Mucosa of stomach (tissue), 1 donor: ENCODE measurements around the gene CCNQ.

Experiments used
- H3K27me3 ChIP-seq: one replicate; pipeline ENCODE4 v1.7.0; 2013; ENCODE audit warnings: mild to moderate bottlenecking, low read length; ENCODE audit not compliant: control insufficient read depth, insufficient read depth
- H3K36me3 ChIP-seq: one replicate; pipeline ENCODE4 v1.7.0; 2013; ENCODE audit warnings: low read length; ENCODE audit not compliant: control insufficient read depth, insufficient read depth
- H3K4me1 ChIP-seq: one replicate; pipeline ENCODE4 v1.7.0; 2013; ENCODE audit warnings: mild to moderate bottlenecking, low read length; ENCODE audit not compliant: control insufficient read depth, insufficient read depth
- H3K4me3 ChIP-seq: one replicate; pipeline ENCODE4 v1.7.0; 2013; ENCODE audit warnings: low read length
- H3K9ac ChIP-seq: one replicate; pipeline ENCODE4 v1.7.0; 2013; ENCODE audit warnings: mild to moderate bottlenecking, low read length, moderate library complexity
- H3K9me3 ChIP-seq: one replicate; pipeline ENCODE4 v1.7.0; 2013; ENCODE audit warnings: mild to moderate bottlenecking, low read length, moderate library complexity; ENCODE audit not compliant: control insufficient read depth
- donor health status: Pancreatic carcinoma.

Gene CCNQ

DNA sequence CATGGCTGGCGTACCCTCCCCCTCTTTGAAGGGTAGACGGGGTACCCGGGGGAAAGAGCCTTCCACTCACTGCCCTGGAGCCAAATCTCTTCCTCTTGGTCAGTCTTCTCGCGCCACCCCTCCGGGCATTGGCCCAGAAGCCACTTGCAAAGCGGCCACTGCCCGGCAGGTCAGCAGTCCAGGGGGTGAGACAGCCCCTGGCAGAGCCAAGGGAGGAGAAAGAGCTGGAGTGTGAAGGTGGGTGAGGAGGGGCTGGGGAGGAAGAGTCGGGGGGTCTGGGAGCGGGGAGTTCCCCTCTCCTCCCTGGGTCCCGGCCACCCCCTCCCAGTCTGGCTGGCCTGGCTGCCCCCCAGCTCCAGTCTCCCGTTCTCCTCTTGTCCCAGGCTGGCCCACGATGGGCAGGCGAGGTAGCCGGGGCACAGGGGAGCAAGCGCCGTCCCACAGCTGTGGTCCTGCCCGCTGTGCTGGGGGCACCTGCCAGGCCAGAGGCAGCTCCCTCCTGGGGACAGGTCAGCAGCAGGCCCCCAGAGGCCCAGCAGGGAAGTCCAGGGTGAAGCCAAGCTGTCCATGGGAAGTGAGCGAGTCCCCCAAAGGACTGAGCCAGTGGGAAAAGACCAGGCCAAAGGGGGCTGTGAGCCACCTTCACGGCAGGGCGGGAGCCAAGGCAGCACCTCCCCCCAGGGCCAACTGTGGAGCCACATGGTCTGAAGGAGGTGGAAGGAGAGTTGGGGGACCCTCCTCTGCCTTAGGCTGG is 26.5 kb upstream of the CCNQ start:
- H3K9ac ChIP-seq: no peak overlapping the region
- no peak overlapping the region for H3K4me3 ChIP-seq
- H3K9me3 ChIP-seq: no peaks in the 10 kb centered on the region
- no peaks in the 10 kb centered on the region for H3K27me3 ChIP-seq
- H3K4me1 ChIP-seq: no peaks in the 10 kb centered on the region
- H3K36me3 ChIP-seq: no peaks in the 10 kb centered on the region

DNA sequence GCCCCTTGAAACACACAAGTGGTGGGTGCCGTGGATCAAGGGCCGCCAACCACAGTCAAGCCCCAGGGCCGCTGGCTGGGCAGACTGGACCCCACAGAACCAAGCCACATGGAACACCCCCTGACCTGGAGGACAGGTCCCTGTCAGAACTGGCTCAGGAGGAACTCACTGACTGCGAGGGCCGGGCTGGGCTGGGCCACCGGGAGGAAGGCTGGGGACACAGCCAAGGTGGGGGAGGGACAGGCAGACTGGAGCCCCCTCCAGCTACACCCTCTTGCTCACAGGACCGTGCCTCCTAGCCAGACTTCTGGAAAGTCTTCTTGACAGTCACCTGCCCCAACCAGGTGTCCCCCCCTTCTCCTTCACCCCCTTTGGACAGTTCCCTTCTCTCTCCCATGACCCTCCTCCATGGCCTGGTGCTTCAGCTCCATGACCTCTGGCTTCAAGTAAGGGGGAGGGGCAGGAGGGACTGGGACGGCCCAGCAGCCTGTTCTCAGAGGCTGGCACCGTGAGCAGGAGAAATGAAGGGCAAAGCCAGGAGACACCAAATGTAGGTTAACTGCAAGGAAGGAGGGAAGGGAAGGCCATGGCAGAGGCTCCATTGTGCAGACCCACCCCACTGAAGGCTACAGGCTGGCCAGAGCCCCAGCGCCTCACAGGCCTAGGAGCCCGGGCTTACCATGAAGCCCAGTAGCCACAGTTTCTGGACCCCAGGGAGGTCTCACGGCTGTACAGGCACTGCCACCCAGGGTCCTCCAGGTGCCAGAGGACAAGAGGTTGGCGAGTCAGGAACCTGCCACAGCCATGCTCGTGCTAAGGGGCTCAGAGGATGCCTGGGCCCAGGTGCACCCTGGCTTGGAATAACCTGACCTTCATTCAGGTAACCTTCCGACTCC is 25.5 kb upstream of the CCNQ start:
- H3K36me3 ChIP-seq: no peaks in the 10 kb centered on the region
- no peaks in the 10 kb centered on the region for H3K4me1 ChIP-seq
- H3K9me3 ChIP-seq: no peaks in the 10 kb centered on the region
- no peaks in the 10 kb centered on the region for H3K27me3 ChIP-seq
- H3K4me3 ChIP-seq: no peak overlapping the region
- H3K9ac ChIP-seq: no peak overlapping the region

DNA sequence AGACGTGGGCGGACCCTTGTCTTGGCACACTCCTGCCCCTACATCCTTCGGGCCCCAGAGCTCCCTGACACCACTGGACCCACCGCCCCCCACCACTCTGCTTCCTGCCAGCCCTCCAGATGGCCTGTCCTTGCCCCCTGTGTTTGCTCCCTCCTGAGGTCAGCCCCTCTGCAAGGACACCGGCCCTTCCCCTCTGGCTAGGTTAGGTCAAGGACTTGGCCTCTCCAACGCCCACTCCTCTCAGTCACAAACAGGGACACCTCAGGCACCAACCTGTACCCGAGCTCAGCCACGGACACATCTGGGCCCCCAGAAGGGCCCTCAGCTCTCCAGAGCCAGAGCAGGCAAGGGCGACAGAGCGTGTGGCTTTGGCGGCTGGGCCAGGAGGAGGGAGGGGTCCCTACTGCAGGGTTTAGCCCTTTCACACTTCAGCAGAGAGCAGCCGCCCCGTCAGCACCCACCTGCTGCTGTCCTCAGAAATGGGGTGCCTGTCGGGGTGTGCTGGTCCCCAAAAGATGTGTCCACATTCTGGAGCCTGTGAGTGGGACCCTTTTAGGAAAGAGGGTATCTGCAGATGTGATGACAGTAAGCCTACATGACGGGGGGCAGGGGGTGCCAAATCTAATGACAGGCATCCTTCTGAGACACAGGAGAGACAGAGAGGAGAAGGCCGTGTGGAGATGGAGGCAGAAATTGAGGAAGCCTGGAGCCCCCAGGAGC is 24.5 kb upstream of the CCNQ start:
- Histone ChIP-seq H3K9ac (no peak overlapping the region), H3K27me3 (no peaks in the 10 kb centered on the region), H3K36me3 (no peaks in the 10 kb centered on the region), H3K4me3 (no peak overlapping the region), H3K9me3 (no peaks in the 10 kb centered on the region), H3K4me1 (no peaks in the 10 kb centered on the region)

DNA sequence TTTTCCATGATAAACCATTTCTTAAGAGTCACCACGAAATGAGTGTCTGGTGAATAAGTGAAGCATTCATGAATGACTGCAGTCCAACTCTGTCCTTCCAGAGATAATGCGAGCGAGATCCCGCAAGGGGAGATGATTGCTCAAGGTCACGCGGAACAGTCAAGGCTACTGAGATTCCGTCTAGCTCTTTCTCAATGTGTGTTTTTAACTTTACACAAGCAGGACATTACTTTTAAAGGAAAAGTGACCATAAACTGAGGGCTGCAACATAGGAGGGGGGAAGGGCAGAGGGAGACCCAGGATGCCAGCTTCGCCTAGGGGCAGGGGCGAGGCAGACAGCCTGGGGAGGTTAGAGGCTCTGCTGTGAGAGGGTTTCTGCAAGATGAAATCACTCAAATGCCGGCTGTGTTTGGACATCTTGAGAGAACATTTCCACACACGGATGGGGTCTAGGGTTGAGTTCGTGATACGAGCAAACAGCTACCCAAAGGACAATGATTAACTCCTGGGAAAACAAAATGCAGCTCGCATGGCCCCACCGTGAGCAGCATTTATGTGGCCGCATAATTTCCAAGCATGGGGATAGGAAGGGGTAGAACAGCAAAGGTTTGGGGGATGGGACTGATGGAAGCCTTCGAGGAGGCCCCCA is 23.8 kb upstream of the CCNQ start:
- Histone ChIP-seq H3K4me1 (no peaks in the 10 kb centered on the region), H3K4me3 (no peak overlapping the region), H3K9me3 (no peaks in the 10 kb centered on the region), H3K36me3 (no peaks in the 10 kb centered on the region), H3K9ac (no peak overlapping the region), H3K27me3 (no peaks in the 10 kb centered on the region)

DNA sequence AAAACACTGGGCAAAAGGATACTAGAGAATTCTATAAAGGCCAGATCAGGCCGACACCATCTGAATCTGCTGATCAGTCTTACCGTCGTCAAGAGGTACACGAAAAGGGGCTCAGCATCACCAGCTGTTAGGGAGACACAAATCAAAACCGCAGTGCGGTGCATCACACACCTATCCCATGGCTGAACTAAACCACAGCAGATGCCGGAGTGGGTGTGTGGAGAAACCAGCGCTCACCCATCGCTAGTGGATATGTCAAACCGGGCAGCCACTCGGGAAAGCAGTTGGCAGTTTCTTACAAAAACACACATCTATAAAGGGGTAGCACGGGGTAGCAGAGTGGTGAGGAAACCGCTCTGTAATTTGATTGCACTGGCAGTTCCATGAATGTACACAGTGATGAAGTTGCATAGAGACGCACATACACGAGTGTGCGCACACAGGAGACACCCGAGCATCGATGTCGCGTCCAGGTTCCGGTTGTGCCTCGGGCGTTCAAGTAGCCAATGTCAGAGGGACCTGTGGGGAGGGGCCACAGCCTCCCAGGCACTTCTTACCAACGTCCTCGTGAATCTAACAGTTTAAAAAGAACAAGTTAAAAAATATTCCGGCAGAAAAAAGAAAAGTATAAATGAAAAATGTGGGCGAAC is 23.1 kb upstream of the CCNQ start:
- Histone ChIP-seq H3K36me3 (no peaks in the 10 kb centered on the region), H3K4me3 (no peak overlapping the region), H3K27me3 (no peaks in the 10 kb centered on the region), H3K4me1 (no peaks in the 10 kb centered on the region), H3K9ac (no peak overlapping the region), H3K9me3 (no peaks in the 10 kb centered on the region)

DNA sequence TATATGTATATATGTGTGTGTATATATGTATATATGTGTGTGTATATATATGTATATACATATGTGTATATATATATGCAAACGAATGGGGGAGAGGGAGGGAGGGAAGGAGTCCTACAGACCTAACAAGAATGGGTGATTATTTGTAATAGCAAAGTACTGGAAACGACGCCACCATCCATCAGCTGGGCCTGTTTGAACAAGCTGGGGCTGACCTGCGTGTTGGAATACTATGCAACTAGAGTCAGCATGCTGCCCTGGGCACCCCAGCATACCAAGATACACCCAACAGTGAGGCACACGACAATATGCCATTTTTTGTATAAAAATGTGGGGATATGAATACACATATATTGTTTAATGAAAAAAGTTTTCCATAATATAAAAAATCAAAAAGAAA is 21.6 kb upstream of the CCNQ start:
- no peaks in the 10 kb centered on the region for H3K4me1 ChIP-seq
- no peaks in the 10 kb centered on the region for H3K27me3 ChIP-seq
- no peaks in the 10 kb centered on the region for H3K36me3 ChIP-seq
- no peaks in the 10 kb centered on the region for H3K9me3 ChIP-seq
- H3K9ac ChIP-seq: no peak overlapping the region
- no peak overlapping the region for H3K4me3 ChIP-seq

DNA sequence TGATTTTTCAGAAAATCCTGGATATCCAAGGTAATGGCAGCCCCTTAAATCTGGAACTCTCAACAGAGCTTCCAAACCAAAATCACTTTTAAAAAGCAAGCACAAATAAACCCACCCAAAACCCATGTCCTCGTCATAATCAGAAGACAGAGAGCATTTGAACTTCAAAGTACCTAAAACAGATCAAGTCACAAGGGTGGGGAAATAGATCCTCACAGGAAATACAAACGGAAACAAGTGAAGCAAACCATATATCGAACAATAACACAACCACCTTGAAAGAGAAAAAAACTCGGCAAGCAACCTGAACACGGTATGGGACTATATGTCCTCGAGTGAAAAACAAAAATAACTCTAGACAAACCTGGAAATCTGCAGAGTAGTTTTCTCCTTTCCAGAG is 15.9 kb upstream of the CCNQ start:
- Histone ChIP-seq H3K4me1 (peaks cover under 1% of the 10 kb centered on the region), H3K9me3 (no peaks in the 10 kb centered on the region), H3K27me3 (no peaks in the 10 kb centered on the region), H3K9ac (no peak overlapping the region), H3K4me3 (no peak overlapping the region), H3K36me3 (no peaks in the 10 kb centered on the region)

DNA sequence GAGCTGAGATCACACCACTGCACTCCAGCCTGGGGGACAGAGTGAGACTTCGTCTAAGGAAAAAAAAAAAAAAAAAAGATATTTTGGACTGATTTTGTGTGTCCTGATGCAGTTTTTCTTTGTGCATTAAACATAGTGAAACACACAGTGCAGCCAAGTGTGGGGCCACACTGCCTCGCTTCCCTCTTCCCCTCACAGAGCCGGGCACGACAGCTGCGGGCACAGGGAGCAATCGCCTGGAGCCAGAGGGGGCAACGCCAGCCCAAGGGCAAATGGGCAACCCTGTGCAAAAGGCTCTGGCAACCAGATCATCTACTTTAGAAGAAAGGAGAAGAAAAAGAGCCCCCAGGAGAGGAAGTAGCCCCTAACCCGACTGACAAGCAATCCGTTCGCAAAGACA is 13.5 kb upstream of the CCNQ start:
- Histone ChIP-seq H3K27me3 (no peaks in the 10 kb centered on the region), H3K4me3 (no peak overlapping the region), H3K4me1 (peaks cover 4% of the 10 kb centered on the region), H3K9me3 (no peaks in the 10 kb centered on the region), H3K36me3 (no peaks in the 10 kb centered on the region), H3K9ac (no peak overlapping the region)

DNA sequence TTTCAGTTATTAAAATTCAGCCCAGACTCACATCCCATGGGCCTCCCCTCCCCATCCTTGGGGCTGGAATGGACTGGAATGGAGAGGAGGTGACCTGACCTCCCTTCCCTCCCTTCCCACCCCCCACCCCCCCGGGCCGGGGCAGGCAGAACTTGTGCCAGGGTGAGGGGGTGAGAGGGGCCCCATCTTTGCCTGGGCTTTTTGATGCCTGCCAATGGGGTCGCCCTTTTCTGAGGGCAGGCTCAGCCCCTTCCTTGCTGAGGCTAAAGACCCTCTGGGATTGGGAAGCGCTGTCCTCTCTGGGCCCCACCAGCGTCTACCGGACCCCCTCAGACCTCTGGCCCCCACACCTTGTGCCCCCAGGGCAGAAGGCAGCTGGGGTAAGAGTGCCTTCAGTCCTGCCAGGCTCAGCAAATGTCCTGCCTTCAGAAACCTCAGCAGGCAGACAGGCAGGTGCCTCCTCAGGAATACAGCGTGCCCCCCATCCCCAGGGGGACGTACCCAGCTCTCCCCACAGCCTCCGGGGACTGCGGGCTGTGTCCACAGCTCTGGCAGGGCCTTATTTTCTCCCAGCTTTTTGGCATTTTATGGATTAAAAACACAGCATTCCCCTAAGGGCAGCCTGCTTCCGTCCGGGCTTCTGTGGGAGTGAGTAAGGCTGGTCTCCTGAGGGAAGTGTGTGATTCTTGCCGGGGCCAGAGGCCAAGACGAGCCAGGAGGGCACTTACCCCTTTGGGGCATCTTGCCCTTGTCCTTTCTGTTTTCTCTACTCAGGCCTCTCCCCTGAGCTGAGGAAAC is 12.6 kb upstream of the CCNQ start:
- Histone ChIP-seq H3K4me1 (peaks cover 4% of the 10 kb centered on the region), H3K36me3 (no peaks in the 10 kb centered on the region), H3K4me3 (no peak overlapping the region), H3K9ac (no peak overlapping the region), H3K27me3 (no peaks in the 10 kb centered on the region), H3K9me3 (no peaks in the 10 kb centered on the region)

DNA sequence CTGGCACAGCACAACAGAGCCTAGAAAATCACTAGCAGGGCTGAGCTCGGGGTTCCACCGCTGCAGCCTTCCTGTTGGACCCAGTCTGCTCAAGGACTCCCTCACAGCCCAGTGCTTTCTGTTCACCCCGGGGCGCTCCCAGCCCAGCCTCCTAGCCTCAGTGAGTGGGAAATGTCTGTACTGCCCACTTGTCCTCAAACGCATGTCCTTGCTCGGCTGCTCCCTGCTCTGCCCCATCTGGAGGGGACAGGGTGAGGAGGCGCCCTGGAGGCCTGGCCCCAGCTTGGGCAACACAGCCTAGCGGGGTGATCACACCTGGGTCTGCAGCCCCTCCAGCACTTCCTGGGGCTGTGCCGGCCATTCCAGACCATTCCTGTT is 11.9 kb upstream of the CCNQ start:
- H3K9ac ChIP-seq: no peak overlapping the region
- H3K9me3 ChIP-seq: no peaks in the 10 kb centered on the region
- H3K4me3 ChIP-seq: no peak overlapping the region
- no peaks in the 10 kb centered on the region for H3K36me3 ChIP-seq
- no peaks in the 10 kb centered on the region for H3K27me3 ChIP-seq
- H3K4me1 ChIP-seq: peaks cover 4% of the 10 kb centered on the region
